RWPE2 (cell line): ENCODE results near the gene KSR1.

ENCODE experiments used
- ATAC-seq: fragments of 200-7000 bp; cut with Tn5 transposase; 3 replicates; pipeline ENCODE4 v1.9.1; 2021; ENCODE audit warnings: low read depth
- DNase-seq: peaks from one replicate; pipeline ENCODE4 v3.0.0-alpha.2; 2020; ENCODE audit warnings: low spot score
- H3K27ac ChIP-seq: fragments of 450-650 bp; 2 replicates; pipeline ENCODE4 v1.5.1; 2017; ENCODE audit warnings: mild to moderate bottlenecking; ENCODE audit not compliant: poor library complexity, severe bottlenecking
- H3K27me3 ChIP-seq: fragments of 250-450 bp; sonication (Bioruptor Pico); 2 replicates; pipeline ENCODE4 v1.5.1; 2021; ENCODE audit warnings: mild to moderate bottlenecking, moderate library complexity; ENCODE audit not compliant: insufficient read depth, poor library complexity, severe bottlenecking
- H3K36me3 ChIP-seq: fragments of 250-450 bp; sonication (Bioruptor Pico); 2 replicates; pipeline ENCODE4 v1.5.1; 2020; ENCODE audit warnings: low read depth, mild to moderate bottlenecking, moderate library complexity
- H3K4me1 ChIP-seq: fragments of 250-450 bp; sonication (Bioruptor Pico); 2 replicates; pipeline ENCODE4 v1.5.1; 2021; ENCODE audit warnings: mild to moderate bottlenecking, moderate library complexity; ENCODE audit not compliant: insufficient read depth, poor library complexity, severe bottlenecking
- H3K4me3 ChIP-seq: fragments of 250-450 bp; sonication (Bioruptor Pico); 2 replicates; pipeline ENCODE4 v1.5.1; 2021; ENCODE audit warnings: mild to moderate bottlenecking, moderate library complexity; ENCODE audit not compliant: severe bottlenecking
- H3K9me3 ChIP-seq: fragments of 250-450 bp; sonication (Bioruptor Pico); 2 replicates; pipeline ENCODE4 v1.5.1; 2021; ENCODE audit warnings: mild to moderate bottlenecking, moderate library complexity; ENCODE audit not compliant: severe bottlenecking
- CTCF ChIP-seq: fragments of 450-650 bp; IDR thresholded peaks from one replicate; pipeline ENCODE4 v1.5.1; 2017; ENCODE audit warnings: mild to moderate bottlenecking, moderate library complexity; ENCODE audit not compliant: poor library complexity, severe bottlenecking

KSR1 gene

GRCh38 chr17:27486741-27487140, 30.5 kb downstream of the KSR1 start:
- Histone ChIP-seq H3K4me3 (no peak overlapping the region), H3K4me1 (peaks cover 5% of the 10 kb centered on the region), H3K36me3 (no peaks in the 10 kb centered on the region), H3K27ac (no peak overlapping the region), H3K27me3 (no peaks in the 10 kb centered on the region), H3K9me3 (no peaks in the 10 kb centered on the region)
- ATAC-seq, result no peak
- TF ChIP-seq CTCF, result no peak
- DNase-seq, result no peak

GRCh38 chr17:27488231-27488630, 32.0 kb downstream of the KSR1 start:
- Histone ChIP-seq H3K27ac (no peak overlapping the region), H3K4me1 (peaks cover 5% of the 10 kb centered on the region)

GRCh38 chr17:27489045-27489715, 32.9 kb downstream of the KSR1 start:
- Histone ChIP-seq H3K4me1 (peaks cover 5% of the 10 kb centered on the region), H3K36me3 (no peaks in the 10 kb centered on the region), H3K27ac (no peak overlapping the region), H3K9me3 (no peaks in the 10 kb centered on the region), H3K4me3 (no peak overlapping the region), H3K27me3 (no peaks in the 10 kb centered on the region)
- no peak for TF ChIP-seq CTCF
- ATAC-seq, result peak; percentile 83
- DNase-seq, result no peak

More at GRCh38 chr17:27488231-27488630, 32.0 kb downstream of the KSR1 start:
- Histone ChIP-seq H3K9me3 (no peaks in the 10 kb centered on the region), H3K36me3 (no peaks in the 10 kb centered on the region), H3K27me3 (no peaks in the 10 kb centered on the region), H3K4me3 (no peak overlapping the region)
- TF ChIP-seq CTCF, result no peak
- ATAC-seq (no peak), DNase-seq (no peak)

DNA sequence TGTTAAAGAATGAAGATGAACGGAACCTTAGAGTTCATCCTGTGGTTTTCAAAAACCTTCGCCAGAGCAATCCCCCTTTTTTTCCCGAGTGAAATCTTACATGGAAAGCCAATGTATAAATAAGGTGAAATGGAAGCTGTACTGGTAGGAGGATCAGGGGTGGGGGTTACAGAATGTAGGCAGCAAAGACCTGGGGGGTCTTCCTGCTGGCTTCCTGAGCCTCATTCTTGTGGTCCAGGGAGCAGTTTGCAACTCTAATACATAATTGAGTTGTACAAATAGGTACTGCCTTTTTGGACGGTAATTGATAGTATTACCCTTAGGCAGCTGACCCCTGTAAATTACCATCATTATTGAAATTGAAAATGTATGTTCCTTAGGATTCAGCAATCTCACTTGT, 34.1 kb downstream of the KSR1 start:
- Histone ChIP-seq H3K27me3 (no peaks in the 10 kb centered on the region), H3K4me3 (no peak overlapping the region), H3K4me1 (peaks cover 9% of the 10 kb centered on the region), H3K36me3 (no peaks in the 10 kb centered on the region), H3K9me3 (no peaks in the 10 kb centered on the region), H3K27ac (no peak overlapping the region)
- no peak for DNase-seq
- TF ChIP-seq CTCF, result no peak
- no peak for ATAC-seq

DNA sequence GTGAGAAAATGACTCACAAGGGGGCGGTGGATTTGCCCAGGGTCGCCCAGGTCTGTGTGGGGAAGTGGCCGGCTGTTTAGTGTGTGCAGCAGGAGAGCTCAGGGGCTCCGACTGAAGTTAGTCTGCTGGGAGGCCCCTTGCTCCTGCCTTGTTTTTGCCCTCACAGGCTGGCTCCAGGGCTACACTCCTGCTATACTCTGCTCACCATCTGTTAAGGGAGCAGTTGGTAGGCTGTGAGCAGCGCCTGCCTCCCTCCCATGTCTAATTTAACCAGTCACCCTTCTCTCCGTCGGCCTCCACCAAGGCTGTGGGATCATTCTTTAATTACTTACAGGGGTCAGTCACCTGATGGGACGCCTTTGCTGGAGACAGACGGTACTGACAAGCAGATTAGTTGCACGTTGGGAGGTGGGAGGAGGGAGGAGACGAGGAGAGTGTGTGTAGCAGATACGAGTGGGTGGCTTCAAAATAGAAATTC, 35.5 kb downstream of the KSR1 start:
- no peak overlapping the region for H3K27ac ChIP-seq
- H3K27me3 ChIP-seq, result no peaks in the 10 kb centered on the region
- H3K36me3 ChIP-seq, result no peaks in the 10 kb centered on the region
- DNase-seq (no peak), ATAC-seq (no peak)
- H3K4me3 ChIP-seq, result no peak overlapping the region
- peaks cover 9% of the 10 kb centered on the region for H3K4me1 ChIP-seq
- H3K9me3 ChIP-seq, result no peaks in the 10 kb centered on the region
- TF ChIP-seq CTCF, result no peak
